ENCODE measurements around the gene RFC5. TPM values are rescaled to one million over a fixed set of nuclear protein-coding genes. Genes with fewer than 3 reads are reported as not detected.

RFC5 gene
- total and polyA plus RNA-seq, 2 of the 13 experiments (the other 11 are each of a cell fraction or from before 2014, with no cell fraction given), result 16.8 to 51.4 TPM

- TF ChIP-seq KMT2B (CRISPR knock-in tag; IDR thresholded peaks at IDR 0.05) (peak; percentile 87), ETS1 (CRISPR knock-in tag; IDR thresholded peaks at IDR 0.05) (no peak), E2F1 (CRISPR knock-in tag; IDR thresholded peaks at IDR 0.05) (peak; percentile 98), ZNF280B (CRISPR knock-in tag; IDR thresholded peaks at IDR 0.05; ENCODE audit: borderline replicate concordance) (peak; percentile 73; the same call in 1 of the 2 replicates), SP5 (CRISPR knock-in tag; IDR thresholded peaks at IDR 0.05; ENCODE audit: borderline replicate concordance, low read depth) (peak; percentile 74), ZNF256 (CRISPR knock-in tag; conservative IDR thresholded peaks at IDR 0.05) (no peak; the same call in 1 of the 2 replicates), KDM1A (CRISPR knock-in tag; IDR thresholded peaks at IDR 0.05) (no peak), ZSCAN21 (CRISPR knock-in tag; IDR thresholded peaks at IDR 0.05; ENCODE audit: borderline replicate concordance) (peak; percentile 63; the same call in 1 of the 2 replicates), FOXK2 (IDR thresholded peaks at IDR 0.05) (no peak), GATAD2A (CRISPR knock-in tag; IDR thresholded peaks at IDR 0.05) (0 out of 2 replicates have a peak, but pooled peaks have one; percentile 19), ZEB1 (IDR thresholded peaks at IDR 0.05; ENCODE audit: insufficient replicate concordance, low read depth) (no peak), NCOA5 (CRISPR knock-in tag; IDR thresholded peaks at IDR 0.05) (no peak), ONECUT2 (CRISPR knock-in tag; IDR thresholded peaks at IDR 0.05) (no peak), SATB2 (CRISPR knock-in tag; IDR thresholded peaks at IDR 0.05) (no peak), ZZZ3 (CRISPR knock-in tag; IDR thresholded peaks at IDR 0.05; ENCODE audit: borderline replicate concordance) (0 out of 2 replicates have a peak, but pooled peaks have one; percentile 44), ZFP36 (IDR thresholded peaks at IDR 0.05; ENCODE audit: borderline replicate concordance, low read depth, low read length, partially characterized antibody) (no peak), ZNF292 (CRISPR knock-in tag; IDR thresholded peaks at IDR 0.05; ENCODE audit: borderline replicate concordance, low read depth) (0 out of 2 replicates have a peak, but pooled peaks have one; percentile 30), GABPA (IDR thresholded peaks at IDR 0.05; ENCODE audit: low read depth, low read length) (peak; percentile 72), GABPA (CRISPR knock-in tag; IDR thresholded peaks at IDR 0.05; ENCODE audit: low read depth) (peak; percentile 92)
Observed at GRCh38 chr12:118016424-118017264, at the start of gene RFC5 (continued).
